CD4-positive, alpha-beta T cell (primary cell): ENCODE measurements around the gene GRB2. TPM values are rescaled to one million over a fixed set of nuclear protein-coding genes. Genes with fewer than 3 reads are reported as not detected.

Experiments
- ATAC-seq: fragments of 200-7000 bp; cut with Tn5 transposase; one replicate; pipeline ENCODE4 v1.10.0; 2022; ENCODE audit warnings: mild to moderate bottlenecking; ENCODE audit not compliant: poor library complexity
- CTCF ChIA-PET: fragments of 350-600 bp; sonication (Branson Sonifier 250); formaldehyde crosslinking; loops from one replicate; lab custom pipeline; 2021; ENCODE audit warnings: antibody characterized with exemption, inconsistent platforms; lab: Charles Lee
- POLR2A ChIA-PET: fragments of 350-600 bp; sonication (Branson Sonifier 250); formaldehyde crosslinking; loops from one replicate; lab custom pipeline; 2021; ENCODE audit warnings: antibody characterized with exemption, inconsistent platforms; lab: Charles Lee
- DNase-seq, 14 experiments: peaks; one replicate each; pipeline ENCODE4 v3.0.0-alpha.2; 2013 to 2020; ENCODE audit warnings: mixed read lengths in 2 of 14
- H3K27ac ChIP-seq, 2 donors: one replicate each; pipeline versions ENCODE4 v1.5.1 to v1.7.0; 2013; ENCODE audit warnings: low read length in 2 of 2, low read depth in 1 of 2, mild to moderate bottlenecking in 1 of 2
- H3K27me3 ChIP-seq, 2 experiments: 1 replicate in 1 of 2; 2 replicates in 1 of 2; pipeline versions ENCODE4 v1.6.1 to v1.7.0; 2013; ENCODE audit warnings: low read length in 2 of 2, control low read depth in 1 of 2, mild to moderate bottlenecking in 1 of 2, moderate library complexity in 1 of 2; ENCODE audit not compliant: insufficient read depth in 2 of 2, control insufficient read depth in 1 of 2
- H3K36me3 ChIP-seq: one replicate; pipeline ENCODE4 v1.6.1; 2013; ENCODE audit warnings: low read length, control low read depth; ENCODE audit not compliant: insufficient read depth
- H3K4me1 ChIP-seq: one replicate; pipeline ENCODE4 v1.6.1; 2013; ENCODE audit warnings: low read length, control low read depth; ENCODE audit not compliant: insufficient read depth
- H3K4me3 ChIP-seq: one replicate; pipeline ENCODE4 v1.5.1; 2013; ENCODE audit warnings: mild to moderate bottlenecking, low read length, moderate library complexity
- H3K9me3 ChIP-seq, 2 experiments: 1 replicate in 1 of 2; 2 replicates in 1 of 2; pipeline versions ENCODE4 v1.6.1 to v1.7.0; 2013; ENCODE audit warnings: low read length in 2 of 2, mild to moderate bottlenecking in 2 of 2, control low read depth in 1 of 2, moderate library complexity in 1 of 2; ENCODE audit not compliant: control insufficient read depth in 1 of 2, insufficient read depth in 1 of 2
- H3K27ac Mint-ChIP-seq: one replicate; pipeline ENCODE4 v1.8.0; 2020; ENCODE audit warnings: mixed read lengths
- H3K27me3 Mint-ChIP-seq: one replicate; pipeline ENCODE4 v1.8.0; 2021; ENCODE audit warnings: mixed read lengths
- H3K36me3 Mint-ChIP-seq: one replicate; pipeline ENCODE4 v1.8.0; 2021; ENCODE audit warnings: low read depth, mixed read lengths
- H3K4me1 Mint-ChIP-seq: one replicate; pipeline ENCODE4 v1.8.0; 2021; ENCODE audit warnings: low read depth, mixed read lengths
- H3K4me3 Mint-ChIP-seq: one replicate; pipeline ENCODE4 v1.8.0; 2020; ENCODE audit warnings: mild to moderate bottlenecking, mixed read lengths
- H3K9me3 Mint-ChIP-seq: one replicate; pipeline ENCODE4 v1.8.0; 2020; ENCODE audit warnings: mixed read lengths
- CTCF ChIP-seq: fragments of 200-600 bp; IDR thresholded peaks from one replicate; pipeline ENCODE4 v1.8.0; 2022; ENCODE audit warnings: antibody characterized with exemption, mild to moderate bottlenecking
- intact Hi-C, 2 experiments: fragments of 100-400 bp; cut with DNase I in 1 of 2; cut with micrococcal nuclease in 1 of 2; formaldehyde crosslinking; loops; one replicate each; pipeline versions ENCODE4 v1.15.1 to v1.9.0; 2023 to 2025; cut with DNase I, micrococcal nuclease
- total RNA-seq, 174 experiments: library from RNA in 2 of 174; stranded (reverse) in 2 of 174; gene quantifications; one replicate each; pipeline ENCODE4 v1.2.3 and lab custom pipeline; 2021 to 2026

The GRB2 gene
- total RNA-seq, 2 experiments from 2014 or later = 88.8 to 92.6 TPM

GRCh38 chr17:75317671-75318070, 87.8 kb downstream of the GRB2 start:
- POLR2A ChIA-PET = interaction anchor here (1.3 kb wide), 1 partner anchor 139 kb away, joined by 3 read pairs; the partner anchor contains the start of gene TMEM94
- Histone ChIP-seq H3K36me3 (peaks cover 45% of the 10 kb centered on the region), H3K4me1 (peaks cover 6% of the 10 kb centered on the region), H3K27me3 (no peaks in the 10 kb centered on the region), H3K9me3 (peaks cover 0 to 3% of the 10 kb centered on the region in 2 experiments), H3K27ac (no peak overlapping the region), H3K4me3 (no peak overlapping the region)
- Mint-ChIP-seq H3K27ac (peak overlapping the region; percentile 42), H3K4me3 (no peak overlapping the region), H3K36me3 (peaks cover 42% of the 10 kb centered on the region), H3K4me1 (peaks cover 4% of the 10 kb centered on the region), H3K27me3 (no peaks in the 10 kb centered on the region), H3K9me3 (no peaks in the 10 kb centered on the region)
- no peak for TF ChIP-seq CTCF
- no peak for ATAC-seq
- intact Hi-C loops = no loop called here
- no peak for DNase-seq
- CTCF ChIA-PET = no interaction called here

- no peak overlapping the region for H3K27ac ChIP-seq
- ChIA-PET CTCF (interaction anchor here (1.3 kb wide), 1 partner anchor 96 kb away, joined by 3 read pairs; no protein-coding TSS in a partner anchor), POLR2A (interaction anchor here (0.9 kb wide), 1 partner anchor 78 kb away, joined by 6 read pairs; no protein-coding TSS in a partner anchor)
- TF ChIP-seq CTCF = no peak
- no peak overlapping the region for H3K4me3 ChIP-seq
- H3K4me1 Mint-ChIP-seq = peaks cover 4% of the 10 kb centered on the region
- intact Hi-C loops = no loop called here
- H3K36me3 ChIP-seq = peaks cover 34% of the 10 kb centered on the region
- ATAC-seq (no peak), DNase-seq (no peak)
- H3K27ac Mint-ChIP-seq = no peak overlapping the region
- H3K27me3 ChIP-seq = no peaks in the 10 kb centered on the region
- H3K9me3 ChIP-seq = peaks cover 0 to 3% of the 10 kb centered on the region in 2 experiments
- H3K9me3 Mint-ChIP-seq = no peaks in the 10 kb centered on the region
- no peaks in the 10 kb centered on the region for H3K27me3 Mint-ChIP-seq
- peaks cover 36% of the 10 kb centered on the region for H3K36me3 Mint-ChIP-seq
- H3K4me3 Mint-ChIP-seq = no peak overlapping the region
- peaks cover 14% of the 10 kb centered on the region for H3K4me1 ChIP-seq
These were observed 89.2 kb downstream of the GRB2 start for GRCh38 chr17:75316253-75316652.

GRCh38 chr17:75315541-75316243, 89.8 kb downstream of the GRB2 start:
- ChIA-PET CTCF (interaction anchor here (1.3 kb wide), 1 partner anchor 97 kb away, joined by 3 read pairs; no protein-coding TSS in a partner anchor), POLR2A (interaction anchor here (1.6 kb wide), 1 partner anchor 26 kb away, joined by 5 read pairs; the partner anchor contains the start of gene SLC25A19)
- Histone ChIP-seq H3K4me3 (no peak overlapping the region), H3K4me1 (peaks cover 14% of the 10 kb centered on the region), H3K36me3 (peaks cover 31% of the 10 kb centered on the region), H3K9me3 (peaks cover 0 to 3% of the 10 kb centered on the region in 2 experiments), H3K27me3 (no peaks in the 10 kb centered on the region), H3K27ac (no peak overlapping the region)
- intact Hi-C loops = no loop called here
- no peak overlapping the region for H3K27ac Mint-ChIP-seq
- ATAC-seq (no peak), DNase-seq (peak in 2 of 14 experiments; percentile 35 to 50)
- no peaks in the 10 kb centered on the region for H3K9me3 Mint-ChIP-seq
- peaks cover 4% of the 10 kb centered on the region for H3K4me1 Mint-ChIP-seq
- no peaks in the 10 kb centered on the region for H3K27me3 Mint-ChIP-seq
- no peak for TF ChIP-seq CTCF
- H3K36me3 Mint-ChIP-seq = peaks cover 32% of the 10 kb centered on the region
- H3K4me3 Mint-ChIP-seq = no peak overlapping the region
